Right forelimb (tissue), 1 donor: Measurements from ENCODE around the gene GPRC5D.

ENCODE experiments used
- DNase-seq: peaks from one replicate; pipeline ENCODE4 v3.0.0-alpha.2; 2018

Gene GPRC5D

DNA sequence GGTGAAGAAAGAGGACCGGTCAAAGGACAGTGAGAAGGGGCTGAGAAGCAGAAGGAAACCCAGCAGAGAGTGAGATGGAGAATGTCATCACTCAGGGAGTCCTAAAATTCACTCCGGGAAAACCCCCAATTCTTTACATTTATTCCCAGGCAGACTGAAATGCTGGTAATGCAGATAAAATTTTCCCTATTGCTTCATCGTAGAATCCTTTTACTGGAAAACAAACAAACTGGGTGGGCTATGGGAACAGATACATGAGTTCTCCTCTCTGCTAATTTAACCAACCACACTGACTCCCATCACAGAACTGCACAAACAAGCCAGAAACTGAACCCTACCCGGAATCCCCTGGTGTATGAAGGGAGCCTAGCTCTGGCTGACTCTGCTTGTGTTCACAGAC lies 27.2 kb upstream of the GPRC5D start:
- DNase-seq = no peak

DNA sequence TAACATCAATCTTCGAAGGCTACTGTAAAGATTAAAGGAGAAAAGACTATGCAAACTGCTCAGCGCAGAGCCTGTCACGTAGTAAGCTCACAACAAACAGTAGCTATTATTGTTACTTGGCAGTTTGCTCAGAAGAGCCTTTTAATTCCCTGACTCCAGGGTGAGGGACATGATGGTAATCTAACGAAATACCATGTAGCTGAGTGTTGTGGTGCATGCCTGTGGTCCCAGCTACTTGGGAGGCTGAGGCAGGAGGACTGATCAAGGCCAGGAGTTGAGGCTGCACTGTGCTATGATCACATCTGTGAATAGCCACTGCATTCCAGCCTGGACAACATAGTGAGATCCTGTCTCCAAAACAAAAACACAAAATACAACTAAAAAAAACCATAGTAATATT lies 25.3 kb upstream of the GPRC5D start:
- DNase-seq = no peak

DNA sequence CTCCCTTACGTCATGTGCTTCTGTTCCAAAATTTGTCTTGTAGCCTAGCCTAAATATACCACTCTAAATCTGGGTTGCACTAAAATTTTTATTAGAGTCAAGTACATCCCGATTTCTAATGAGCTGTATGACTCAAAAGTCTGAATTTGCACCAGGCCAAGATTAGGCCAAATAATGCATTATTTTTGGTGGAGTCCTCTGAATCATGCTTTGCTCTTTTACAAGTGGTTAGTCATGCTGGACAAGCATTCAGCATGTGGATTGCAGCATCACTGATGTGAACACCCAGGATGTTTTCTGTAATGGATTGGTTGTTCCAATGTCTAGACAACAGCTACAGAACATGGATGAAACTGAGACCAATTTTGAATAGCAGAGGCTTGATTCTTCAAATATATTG lies 24.4 kb upstream of the GPRC5D start:
- no peak for DNase-seq

DNA sequence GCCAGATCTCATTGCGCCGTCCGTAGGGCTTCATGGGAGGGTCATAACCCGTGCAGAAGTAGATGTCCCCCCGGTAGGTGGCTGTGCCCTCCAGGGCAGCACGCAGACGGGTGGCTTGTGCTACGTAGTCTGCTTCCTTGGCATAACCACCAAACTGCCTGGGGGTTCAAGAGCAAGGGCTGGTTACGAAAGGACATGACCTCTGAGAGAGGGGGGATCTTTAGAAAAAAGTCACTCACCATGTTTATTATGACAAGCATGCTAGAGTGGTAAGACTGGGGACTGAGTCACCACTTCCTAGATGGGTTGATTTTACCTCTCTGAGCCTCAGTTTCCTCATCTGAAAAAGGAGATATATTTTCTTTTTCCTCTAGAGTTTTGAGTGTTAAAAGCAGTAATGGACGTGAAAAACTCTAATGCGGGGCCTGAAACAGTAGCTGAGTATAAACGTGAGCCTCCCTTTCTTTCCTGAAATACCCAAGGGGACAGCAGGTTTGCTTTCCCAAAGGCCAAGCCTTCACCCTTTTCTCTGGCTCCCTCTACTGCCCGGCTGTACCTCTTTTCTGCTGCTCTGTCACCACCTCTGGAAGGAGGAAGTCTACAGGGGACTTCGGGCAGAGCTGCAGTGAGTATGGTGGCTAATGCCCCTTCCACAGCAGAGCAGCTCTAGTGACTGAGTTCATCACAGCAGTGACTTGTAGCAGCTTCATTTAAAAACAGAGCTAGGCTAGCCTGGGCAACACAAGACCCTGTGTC lies 23.5 kb upstream of the GPRC5D start:
- DNase-seq = no peak

DNA sequence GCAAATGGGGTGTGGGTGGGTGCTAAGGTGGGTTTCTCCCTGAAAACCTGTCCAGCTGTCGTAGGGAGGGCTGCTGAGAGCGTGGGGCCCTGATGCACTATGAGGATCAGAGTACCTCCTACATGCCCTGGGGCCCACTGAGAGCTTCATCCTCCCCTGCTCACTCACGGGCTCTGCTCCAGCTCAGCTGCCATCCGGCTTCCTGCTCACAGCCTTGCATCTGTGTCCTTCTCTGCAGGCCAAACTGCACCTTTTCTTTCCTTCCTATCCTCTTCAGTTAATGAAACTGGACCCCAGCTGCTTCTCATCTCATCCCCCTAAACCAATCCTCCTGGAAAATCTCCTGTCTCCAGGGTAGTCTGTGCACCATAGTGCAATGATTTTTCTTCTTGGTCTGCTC lies 22.2 kb upstream of the GPRC5D start:
- no peak for DNase-seq

DNA sequence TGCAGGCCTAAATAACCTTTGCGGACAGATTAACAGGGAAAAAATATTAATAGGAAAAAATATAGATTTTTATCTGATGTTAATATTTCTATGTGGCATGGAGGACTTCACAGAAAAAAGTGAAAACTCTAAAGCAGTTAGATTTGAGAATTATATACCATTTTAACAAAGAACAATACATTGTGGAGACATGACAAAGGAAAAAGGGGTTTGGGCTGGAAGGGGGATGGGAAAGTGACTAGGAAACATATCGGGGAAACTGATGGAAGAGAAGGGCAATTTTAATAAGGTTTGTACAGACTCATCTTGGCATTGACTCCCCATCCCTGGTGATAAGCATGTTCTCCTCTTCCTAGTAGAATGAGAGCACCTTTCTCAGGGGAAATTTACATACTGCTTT lies 21.0 kb upstream of the GPRC5D start:
- no peak for DNase-seq

DNA sequence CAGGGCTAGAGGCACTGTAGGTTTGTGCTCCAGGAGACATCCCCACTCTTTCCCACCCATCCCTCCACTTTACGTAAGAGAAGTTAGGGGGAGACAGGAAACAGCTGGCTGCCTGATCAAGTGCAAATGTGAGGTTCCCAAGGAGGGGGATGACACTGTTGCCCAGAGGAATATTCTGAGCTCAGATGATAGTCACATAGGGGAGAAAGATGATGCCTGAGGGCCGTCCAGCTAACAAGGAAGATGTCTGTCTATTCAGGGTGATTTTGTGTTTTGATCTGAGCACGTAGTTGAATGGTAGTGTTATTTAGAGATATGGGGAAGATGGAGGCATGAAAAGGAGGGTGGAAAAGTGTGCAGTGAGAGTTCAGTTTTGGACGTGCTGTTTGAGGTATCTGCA lies 13.9 kb upstream of the GPRC5D start:
- no peak for DNase-seq

DNA sequence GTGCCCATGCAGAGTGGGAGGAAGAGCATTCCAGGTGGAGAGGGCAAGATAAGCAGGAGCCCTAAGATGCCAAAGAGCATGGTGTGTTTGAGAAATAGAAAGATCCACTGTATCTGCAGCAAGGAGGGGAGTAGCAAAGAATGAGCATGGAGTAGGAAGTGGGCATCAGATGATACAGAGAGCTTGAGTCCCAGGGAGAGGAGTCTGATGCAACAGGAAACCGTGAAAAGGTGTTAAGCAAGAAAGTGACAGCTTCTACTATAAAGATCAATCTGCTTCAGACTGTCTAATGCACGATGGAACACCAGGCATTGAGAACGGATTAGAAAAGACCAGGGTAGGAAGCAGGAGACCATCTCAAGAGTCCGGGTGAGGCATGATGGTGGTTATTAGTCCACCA lies 12.3 kb upstream of the GPRC5D start:
- DNase-seq = no peak

DNA sequence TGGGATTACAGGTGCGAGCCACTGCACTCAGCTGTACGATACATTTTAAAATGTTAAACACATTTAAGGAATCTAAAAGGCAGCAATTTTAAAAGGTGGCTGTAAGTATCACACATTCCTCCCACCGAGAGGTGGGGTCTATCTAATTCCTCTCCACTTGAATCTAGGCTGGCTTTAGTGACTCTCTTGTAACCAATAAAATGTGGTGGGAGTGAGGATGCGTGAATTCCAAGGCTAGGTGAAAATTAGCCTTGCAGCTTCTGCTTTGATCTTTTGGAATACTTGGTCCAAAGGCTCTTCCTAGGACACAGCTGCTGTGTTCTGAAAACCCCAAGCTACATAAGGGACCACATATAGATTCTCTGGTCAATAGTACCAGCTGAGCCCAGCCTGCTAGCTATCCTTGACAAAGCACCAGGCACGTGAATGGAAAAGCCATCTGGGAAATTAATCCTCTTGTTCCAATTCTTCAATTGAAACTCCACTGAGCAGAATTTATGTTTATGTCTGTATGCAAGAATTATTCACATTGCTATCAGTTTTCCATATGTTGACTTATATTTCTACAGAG lies 8.8 kb upstream of the GPRC5D start:
- no peak for DNase-seq

DNA sequence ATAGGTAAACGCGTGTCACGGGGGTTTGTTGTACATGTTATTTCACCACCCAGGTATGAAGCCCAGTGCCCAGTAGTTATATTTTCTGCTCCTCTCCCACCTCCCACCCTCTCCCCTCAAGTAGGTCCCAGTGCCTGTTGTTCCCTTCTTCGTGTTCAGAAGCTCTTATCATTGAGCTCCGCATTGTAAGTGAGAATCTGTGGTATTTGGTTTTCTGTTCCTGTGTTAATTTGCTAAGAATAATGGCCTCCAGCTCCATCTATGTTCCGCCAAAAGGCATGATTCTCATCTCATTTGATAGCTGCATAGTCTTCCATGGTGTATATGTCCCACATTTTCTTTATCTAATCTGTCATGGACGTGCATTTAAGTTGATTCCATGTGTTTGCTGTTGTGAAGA lies 6.9 kb upstream of the GPRC5D start:
- DNase-seq = no peak

DNA sequence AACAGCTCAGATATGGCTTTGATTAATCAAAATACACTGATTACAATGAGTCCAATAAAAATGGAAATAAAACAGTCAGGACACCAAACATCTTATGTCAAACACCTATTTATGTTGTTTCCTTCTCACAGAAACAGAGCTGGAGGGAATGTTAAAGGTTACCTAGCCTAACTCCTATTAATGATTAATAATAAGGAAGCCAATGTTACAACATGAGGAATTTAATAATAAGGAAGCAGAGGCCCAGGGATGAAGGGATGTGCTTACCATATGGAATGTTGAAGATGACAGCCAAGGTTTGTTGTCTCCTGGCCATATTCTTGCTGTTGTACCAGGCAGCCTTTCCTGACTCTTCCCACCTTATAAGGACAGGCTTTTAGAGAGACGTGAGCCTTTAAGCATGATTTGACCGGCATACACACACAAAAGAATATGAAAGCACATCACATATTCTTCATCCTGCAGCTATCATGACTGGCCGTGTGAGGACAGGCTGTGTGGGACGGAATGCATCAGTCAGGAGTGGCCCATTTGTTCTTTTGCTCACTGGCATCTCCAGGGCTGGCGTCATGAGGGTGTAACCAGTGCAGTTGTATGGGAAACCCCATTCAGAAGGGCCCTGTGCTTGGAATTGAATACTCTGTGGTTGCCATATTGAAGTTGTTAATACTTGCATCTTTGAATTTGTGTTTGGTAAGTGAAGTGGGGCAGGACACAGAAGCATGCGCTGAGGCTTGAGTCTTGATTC lies 3.1 kb upstream of the GPRC5D start:
- DNase-seq = no peak

DNA sequence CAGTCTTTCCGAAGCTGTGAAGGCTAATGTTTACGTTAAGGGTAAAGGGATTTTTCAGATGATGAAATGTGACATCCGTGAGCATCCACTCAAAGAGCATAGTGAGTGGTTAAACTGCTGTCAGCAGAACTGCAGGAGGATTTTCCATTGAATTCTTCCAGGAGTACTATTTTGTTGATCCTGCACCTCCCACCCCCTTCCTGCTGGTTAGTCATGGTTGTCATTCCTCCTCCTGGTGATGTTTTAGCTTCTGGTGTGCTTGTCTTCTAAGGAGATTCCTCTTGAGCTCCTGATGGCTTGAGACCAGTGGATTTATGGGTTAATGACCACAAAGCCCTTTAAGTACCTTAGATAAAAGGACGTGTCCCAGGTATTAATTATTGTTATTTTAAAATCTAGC lies 2.4 kb upstream of the GPRC5D start:
- no peak for DNase-seq

DNA sequence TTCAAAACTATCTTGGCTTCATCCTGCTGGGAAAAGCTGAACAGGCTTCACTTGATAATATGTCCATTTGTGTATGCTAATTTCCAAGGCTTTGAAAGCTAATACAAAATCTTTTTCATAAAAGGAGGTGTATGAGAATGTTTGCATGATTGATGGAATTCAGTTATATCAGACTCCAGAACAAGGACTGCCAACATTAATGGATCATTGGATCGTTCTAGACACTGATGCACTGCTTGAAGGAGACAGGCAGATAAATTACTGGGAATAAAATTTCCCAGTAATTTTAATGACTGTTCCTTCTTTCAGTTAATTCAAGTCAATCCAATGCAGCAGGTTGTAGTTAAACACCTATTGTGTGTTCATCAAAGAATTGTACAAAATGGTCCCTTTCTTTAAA lies 466 bp downstream of the GPRC5D start:
- DNase-seq = no peak

DNA sequence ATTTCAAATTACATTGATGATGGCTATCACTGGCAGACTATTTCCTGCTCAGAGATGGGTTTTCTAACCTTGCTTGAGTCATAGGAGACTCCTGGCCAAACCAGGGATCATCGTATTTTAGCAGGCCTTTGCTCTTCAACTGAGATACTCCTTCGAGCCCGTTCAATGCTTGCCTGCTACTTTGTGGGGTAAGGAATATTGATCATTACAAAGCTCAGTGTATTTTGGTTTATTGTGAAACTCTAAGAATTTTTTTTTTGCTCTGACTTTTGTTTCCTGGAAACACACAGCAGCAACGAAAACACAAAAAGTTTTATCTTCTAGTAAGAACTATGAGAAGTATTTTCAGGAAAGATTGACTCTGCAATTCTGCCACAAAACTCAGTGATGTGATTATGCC lies 4.1 kb downstream of the GPRC5D start:
- no peak for DNase-seq

DNA sequence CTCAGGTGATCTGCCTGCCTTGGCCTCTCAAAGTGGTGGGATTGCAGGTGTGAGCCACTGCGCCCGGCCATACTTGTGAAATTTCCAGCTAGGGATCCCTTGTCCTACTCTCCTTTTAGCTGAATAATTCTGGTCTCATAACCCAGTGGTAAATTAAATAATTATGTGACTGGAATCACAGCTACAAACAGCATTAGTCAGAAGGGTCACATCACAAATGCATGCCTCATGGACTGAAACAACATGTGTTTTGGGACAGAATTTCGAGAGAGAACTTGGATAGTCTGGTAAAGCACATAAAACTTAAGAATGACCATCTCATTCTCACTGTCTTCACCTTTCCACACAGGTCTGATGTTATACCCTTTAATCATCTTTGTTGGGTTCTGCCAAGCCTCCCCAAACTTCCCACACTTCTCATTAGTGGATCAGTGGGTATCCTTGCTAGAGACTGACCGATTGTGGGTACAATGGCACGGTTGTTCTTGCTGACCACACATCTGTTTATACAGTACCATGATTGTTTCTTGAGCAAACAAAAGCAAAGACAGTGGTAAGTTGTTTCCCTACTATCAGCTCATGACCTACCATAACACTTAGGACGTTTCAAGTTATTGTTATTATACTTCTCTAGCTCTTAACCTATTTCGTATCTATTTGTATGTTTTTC lies 5.1 kb downstream of the GPRC5D start:
- DNase-seq = no peak

DNA sequence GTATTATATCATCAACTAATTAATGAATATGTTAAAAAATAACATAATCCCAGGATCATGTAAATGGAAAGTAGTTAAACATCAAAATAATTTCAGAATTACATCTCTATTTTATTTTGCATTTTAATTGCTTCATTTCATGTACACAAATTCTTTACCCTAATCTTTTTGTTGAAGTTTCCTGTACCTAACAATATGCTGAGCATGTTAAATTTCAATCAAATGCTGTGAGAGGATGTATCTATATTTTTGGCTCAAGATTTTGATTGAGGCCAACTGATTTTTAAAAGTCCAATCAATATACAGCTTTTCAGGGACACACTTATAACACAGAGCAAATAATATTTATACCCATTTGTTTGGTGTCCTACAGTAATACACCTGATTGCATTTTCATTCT lies 6.4 kb downstream of the GPRC5D start:
- DNase-seq = no peak

DNA sequence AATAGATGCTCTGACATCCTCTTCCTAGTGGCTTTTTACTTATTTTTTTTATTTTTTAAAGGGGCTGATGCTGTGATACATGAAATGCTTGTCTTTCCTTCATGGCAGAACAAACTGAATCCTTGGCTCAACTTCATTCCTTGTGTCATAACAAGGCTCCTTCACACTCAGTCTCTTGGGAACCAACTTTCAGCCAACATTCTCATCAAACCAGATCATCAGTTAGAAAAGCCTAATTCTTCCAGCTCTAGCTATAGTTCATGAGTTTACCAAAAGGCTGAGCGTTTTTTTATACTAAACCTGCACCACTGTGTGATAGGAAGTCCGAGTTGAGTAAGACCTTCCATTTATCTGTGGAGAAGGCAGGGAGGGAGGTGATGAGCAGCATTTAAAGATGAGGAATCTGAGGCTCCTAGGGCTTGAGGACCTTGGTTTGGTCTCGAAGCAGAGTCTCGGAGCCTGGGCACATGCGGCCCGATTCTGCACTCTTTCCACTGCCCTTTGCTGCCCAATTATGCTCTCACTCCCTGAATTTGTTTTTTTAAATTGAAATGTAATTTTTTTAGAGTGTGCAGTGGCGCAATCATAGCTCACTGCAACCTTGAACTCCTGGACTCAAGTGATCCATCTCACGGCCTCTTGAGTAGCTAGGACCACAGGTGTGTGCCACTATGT lies 8.2 kb downstream of the GPRC5D start:
- no peak for DNase-seq

DNA sequence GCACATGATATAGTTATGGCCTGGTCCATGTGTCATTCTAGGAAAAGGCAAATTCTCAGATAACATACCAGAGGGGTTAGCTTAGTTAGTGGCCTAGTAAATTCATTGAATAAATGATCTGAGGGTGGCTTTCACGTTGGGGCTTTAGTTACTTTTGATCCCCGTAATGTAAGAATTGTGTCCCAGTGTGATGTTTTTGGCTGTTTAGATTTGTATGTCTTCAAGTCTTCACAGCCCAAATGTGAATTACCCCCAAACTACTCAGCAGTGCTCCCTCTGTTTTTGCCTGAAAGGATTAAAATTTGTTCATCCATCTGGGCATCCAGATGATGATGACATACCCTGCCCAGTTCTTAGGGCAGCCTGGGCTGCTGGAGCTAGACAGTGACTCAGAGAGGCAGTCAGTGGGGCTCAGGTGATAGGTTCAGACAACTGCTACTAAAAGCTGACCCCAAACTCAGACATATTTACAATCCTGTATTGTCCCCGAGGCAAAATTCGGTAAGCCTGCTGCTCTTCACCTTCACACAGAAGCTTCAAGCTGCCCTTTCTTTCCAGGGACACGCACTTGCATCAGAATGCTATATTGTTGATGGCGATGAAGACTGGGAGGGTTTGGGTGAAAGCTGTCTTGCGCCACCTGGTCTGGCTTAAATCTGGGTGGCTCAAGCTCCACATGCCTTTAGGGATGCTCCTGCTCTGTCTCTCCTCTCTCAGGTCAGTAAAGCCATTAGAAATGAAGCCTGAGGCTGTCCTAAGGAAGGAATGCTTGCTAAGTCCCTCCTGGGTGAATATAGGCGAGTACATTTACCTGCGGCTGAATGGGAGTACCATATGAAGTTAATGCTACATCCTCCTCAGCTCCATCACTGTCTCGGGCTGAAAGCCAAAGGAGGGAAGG lies 10.3 kb downstream of the GPRC5D start:
- DNase-seq = no peak

DNA sequence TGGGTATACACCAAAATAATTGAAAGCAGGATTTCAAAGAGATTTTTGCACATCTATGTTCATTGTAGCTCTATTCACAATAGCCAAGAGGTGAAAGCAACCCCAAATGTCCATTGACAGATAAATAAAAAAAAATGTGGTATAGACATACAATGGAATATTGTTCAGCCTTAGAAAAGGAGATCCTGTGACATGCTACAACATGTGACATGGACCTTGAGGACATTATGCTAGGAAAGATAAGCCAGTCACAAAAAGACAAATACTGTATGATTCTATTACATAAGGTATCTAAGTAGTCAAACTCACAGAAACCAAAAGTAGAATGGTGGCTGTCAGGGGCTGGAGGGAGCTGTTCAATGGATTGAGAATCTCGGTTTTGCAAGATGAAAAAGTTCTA lies 12.1 kb downstream of the GPRC5D start:
- DNase-seq = no peak

DNA sequence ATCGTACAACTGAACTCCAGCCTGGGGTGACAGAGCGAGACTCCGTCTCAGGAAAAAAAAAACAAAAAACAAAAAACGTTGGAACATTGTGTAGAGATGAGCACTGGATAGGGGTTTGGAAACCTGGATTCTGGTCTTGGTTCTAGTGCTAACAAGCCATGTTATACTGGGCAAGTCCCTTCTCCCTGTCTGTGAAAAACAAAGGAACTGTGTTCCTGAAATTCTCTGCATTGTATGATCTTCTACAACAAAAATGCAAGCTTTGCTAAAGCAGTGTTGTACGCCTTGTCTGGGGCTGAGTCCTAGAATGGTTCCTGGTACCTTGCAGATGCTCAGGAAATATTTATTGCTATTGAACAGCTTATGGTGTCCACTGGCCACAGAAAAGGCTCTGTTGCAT lies 13.4 kb downstream of the GPRC5D start:
- DNase-seq = no peak

DNA sequence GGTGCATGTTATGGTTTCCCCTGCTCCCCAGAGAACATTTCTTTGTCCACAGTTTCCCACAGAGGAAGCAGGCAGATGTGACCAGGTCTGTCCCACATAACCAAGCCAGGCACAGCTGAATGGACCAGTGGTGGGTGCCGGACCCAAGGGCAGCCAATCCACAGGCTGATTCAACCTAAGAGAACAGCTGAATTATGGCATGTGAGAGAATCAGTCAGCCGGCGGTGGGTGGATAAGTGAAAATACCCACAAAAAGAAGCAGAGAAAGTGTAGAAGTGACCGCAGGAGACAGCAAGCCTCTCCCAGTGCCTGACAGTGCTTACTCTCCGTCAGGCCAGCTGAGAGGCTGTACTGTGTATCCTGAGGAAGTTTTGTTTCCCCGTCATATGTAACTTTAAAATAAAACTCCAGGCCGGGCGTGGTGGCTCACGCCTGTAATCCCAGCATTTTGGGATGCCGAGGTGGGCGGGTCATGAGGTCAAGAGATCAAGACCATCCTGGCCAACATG lies 14.9 kb downstream of the GPRC5D start:
- DNase-seq = no peak

DNA sequence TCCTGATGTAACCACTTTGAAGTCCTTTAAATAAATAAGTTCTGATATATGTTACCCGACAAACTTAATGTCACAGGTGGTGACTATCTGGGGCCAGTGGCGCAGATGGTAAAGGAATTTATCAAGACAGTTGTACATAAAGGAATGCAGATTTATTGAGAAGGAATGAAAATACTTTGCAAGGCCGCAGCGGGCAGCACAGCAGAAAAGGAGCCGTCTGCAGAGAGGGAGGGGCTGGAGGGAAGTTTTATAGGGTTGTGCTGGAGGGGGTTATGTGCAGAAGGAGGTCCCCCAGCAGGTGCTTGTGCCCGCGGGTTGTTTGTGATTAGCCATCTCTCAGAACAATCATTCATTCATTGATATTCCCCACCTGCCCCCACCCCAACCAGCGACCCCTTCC lies 17.4 kb downstream of the GPRC5D start:
- DNase-seq = no peak
